GM12878 (cell line): ENCODE data around the gene LRBA. TPM values are rescaled to one million over a fixed set of nuclear protein-coding genes. Genes with fewer than 3 reads are reported as not detected.

Experiments
- ATAC-seq: fragments of 200-7000 bp; cut with Tn5 transposase; 3 replicates; pipeline ENCODE4 v1.9.1; 2020; ENCODE audit warnings: mild to moderate bottlenecking, moderate library complexity
- BruUV-seq: library from RNA; stranded (reverse); fragments of 400-500 nt; replicated peaks from 2 replicates; lab custom pipeline; 2021; lab: Mats Ljungman, UMichigan
- CTCF ChIA-PET: fragments of 300-600 bp; sonication (Branson Sonifier 250); formaldehyde crosslinking; extraction: SDS; loops from one replicate; lab custom pipeline; 2021; ENCODE audit warnings: inconsistent platforms; lab: Yijun Ruan, JAX
- POLR2A ChIA-PET: fragments of 350-600 bp; formaldehyde crosslinking; extraction: SDS; loops from one replicate; lab custom pipeline; 2021; ENCODE audit warnings: inconsistent platforms; lab: Charles Lee
- RAD21 ChIA-PET: fragments of 300-600 bp; sonication (Branson Sonifier 250); formaldehyde crosslinking; loops from one replicate; lab custom pipeline; 2023; ENCODE audit warnings: antibody characterized with exemption; ENCODE audit not compliant: unreplicated experiment; lab: Charles Lee
- SMC1A ChIA-PET: fragments of 300-600 bp; sonication (Branson Sonifier 250); formaldehyde crosslinking; loops from one replicate; lab custom pipeline; 2023; ENCODE audit not compliant: unreplicated experiment, uncharacterized antibody; lab: Charles Lee
- DNase-seq: peaks from one replicate; pipeline ENCODE4 v3.0.0-alpha.2; 2011; ENCODE audit warnings: low read depth, low spot score
- FAIRE-seq: peaks from 3 replicates; lab custom pipeline; 2011; peaks lifted over from hg19 to GRCh38; lab: Jason Lieb, UNC
- H2AFZ ChIP-seq: 2 replicates; pipeline ENCODE4 v1.6.0; 2011; ENCODE audit warnings: low read depth, low read length, control low read depth; ENCODE audit not compliant: control insufficient read depth
- H3K27ac ChIP-seq: 2 replicates; pipeline ENCODE4 v1.5.1; 2011; ENCODE audit warnings: control low read depth; ENCODE audit not compliant: control insufficient read depth, insufficient read depth
- H3K27me3 ChIP-seq, 2 experiments: replicated peaks in 1 of 2; 2 replicates each; pipeline versions ENCODE4 v1.6.0 to v1.6.1; 2011; ENCODE audit warnings: low read length in 1 of 2; ENCODE audit not compliant: control insufficient read depth in 2 of 2, insufficient read depth in 2 of 2
- H3K36me3 ChIP-seq, 2 experiments: 2 replicates each; pipeline ENCODE4 v1.5.1; 2011; ENCODE audit warnings: low read length in 1 of 2; ENCODE audit not compliant: control insufficient read depth in 2 of 2, insufficient read depth in 2 of 2
- H3K4me1 ChIP-seq: 2 replicates; pipeline ENCODE4 v1.6.1; 2011; ENCODE audit warnings: mild to moderate bottlenecking, low read length, moderate library complexity, mixed read lengths; ENCODE audit not compliant: control insufficient read depth, insufficient read depth
- H3K4me2 ChIP-seq: 2 replicates; pipeline ENCODE4 v1.6.0; 2011; ENCODE audit warnings: control low read depth; ENCODE audit not compliant: control insufficient read depth, insufficient read depth
- H3K4me3 ChIP-seq: fragments of 200-600 bp; sonication (generic); 2 replicates; pipeline ENCODE4 v1.5.1; 2016
- H3K79me2 ChIP-seq: 2 replicates; pipeline ENCODE4 v1.6.0; 2011; ENCODE audit warnings: low read length; ENCODE audit not compliant: control insufficient read depth, insufficient read depth
- H3K9ac ChIP-seq: 2 replicates; pipeline ENCODE4 v1.8.0; 2011; ENCODE audit warnings: low read length, control low read depth, mixed read lengths; ENCODE audit not compliant: control insufficient read depth, insufficient read depth
- H3K9me3 ChIP-seq: replicated peaks from 3 replicates; pipeline ENCODE4 v1.5.1; 2011; ENCODE audit warnings: mild to moderate bottlenecking, low read length; ENCODE audit not compliant: control insufficient read depth, insufficient read depth
- H4K20me1 ChIP-seq: 2 replicates; pipeline ENCODE4 v1.6.0; 2011; ENCODE audit not compliant: control insufficient read depth, insufficient read depth
- MTA3 ChIP-seq: IDR thresholded peaks from 2 replicates; pipeline ENCODE4 v1.6.1; 2012; ENCODE audit warnings: low read length, inconsistent platforms, borderline replicate concordance
- POLR2AphosphoS5 ChIP-seq: IDR thresholded peaks from 2 replicates; pipeline ENCODE4 v1.6.1; 2011; ENCODE audit warnings: mild to moderate bottlenecking, low read length, inconsistent platforms
- SUZ12 ChIP-seq: fragments of 200-600 bp; sonication (generic); IDR thresholded peaks from one replicate; pipeline ENCODE4 v1.6.1; 2018; ENCODE audit warnings: antibody characterized with exemption, mild to moderate bottlenecking; ENCODE audit not compliant: unreplicated experiment
- ZBED1 ChIP-seq: IDR thresholded peaks from 2 replicates; pipeline ENCODE4 v1.6.1; 2016; ENCODE audit warnings: borderline replicate concordance
- ZNF24 ChIP-seq: fragments of 450-650 bp; IDR thresholded peaks from 2 replicates; pipeline ENCODE4 v1.6.1; 2017; ENCODE audit warnings: antibody characterized with exemption, mild to moderate bottlenecking
- WGBS: methylation state at CpG from one replicate; pipeline ENCODE4 v1.1.6; 2016; ENCODE audit warnings: low lambda C conversion rate; ENCODE audit not compliant: insufficient replicate concordance, insufficient coverage; ENCODE audit errors: missing lambda C conversion rate; 5-methylcytosine and 5-hydroxymethylcytosine counted together
- in situ Hi-C: fragments of 300-500 bp; cut with MboI; formaldehyde crosslinking; loops from 9 replicates; pipeline ENCODE4 v1.14.3; 2018; ENCODE audit warnings: mixed read lengths
- intact Hi-C: fragments of 100-400 bp; cut with micrococcal nuclease; formaldehyde crosslinking; loops from one replicate; pipeline ENCODE4 v1.14.2; 2022; ENCODE audit not compliant: unreplicated experiment
- polyA plus RNA-seq, 11 experiments: library from polyadenylated mRNA; depleted of rRNA in 4 of 11; unstranded in 6 of 11; stranded (reverse) in 5 of 11; fragments of >200 nt; fragmentation: Nextera tagmentation in 4 of 11; fragmentation: Illumina TruSeq in 1 of 11; extraction: Ambion mirVana in 4 of 11; extraction: Trizol in 1 of 11; gene quantifications; 1 replicate in 1 of 11; 2 replicates in 10 of 11; pipeline versions ENCODE4 v1.2.1 to v1.2.3, GENCODE V29; 2011 to 2016; ENCODE audit warnings: inconsistent platforms in 2 of 11, missing spikeins in 2 of 11, low read depth in 1 of 11
- total RNA-seq, 4 experiments: library from RNA; depleted of rRNA in 3 of 4; stranded (reverse); fragments of >200 nt in 3 of 4; fragmentation: Illumina TruSeq in 1 of 4; extraction: Trizol in 1 of 4; gene quantifications; 2 replicates each; pipeline versions ENCODE4 v1.2.1 to v1.2.3, GENCODE V29; 2013 to 2021
- TF ChIP-seq, protein P1 (sequence below): fragments of 450-650 bp; formaldehyde crosslinking; IDR thresholded peaks from 2 replicates; pipeline ENCODE4 v1.5.0; 2022; ENCODE audit warnings: mild to moderate bottlenecking, missing genetic modification characterization
- TF ChIP-seq, protein P2 (sequence below): IDR thresholded peaks from 2 replicates; pipeline ENCODE4 v1.6.1; 2011; ENCODE audit warnings: borderline replicate concordance, low read depth, mild to moderate bottlenecking, moderate library complexity, mixed read lengths, low read length; ENCODE audit not compliant: insufficient read depth; ENCODE audit errors: extremely low read length
- TF ChIP-seq, protein P3 (sequence below): IDR thresholded peaks from 2 replicates; pipeline ENCODE4 v1.6.1; 2012; ENCODE audit warnings: low read length, inconsistent platforms

Gene LRBA
- total and polyA plus RNA-seq, 10 of the 15 experiments (the other 5 are each of a cell fraction or from before 2014, with no cell fraction given) = 20.3 to 93.4 (median 55.0) TPM

DNA sequence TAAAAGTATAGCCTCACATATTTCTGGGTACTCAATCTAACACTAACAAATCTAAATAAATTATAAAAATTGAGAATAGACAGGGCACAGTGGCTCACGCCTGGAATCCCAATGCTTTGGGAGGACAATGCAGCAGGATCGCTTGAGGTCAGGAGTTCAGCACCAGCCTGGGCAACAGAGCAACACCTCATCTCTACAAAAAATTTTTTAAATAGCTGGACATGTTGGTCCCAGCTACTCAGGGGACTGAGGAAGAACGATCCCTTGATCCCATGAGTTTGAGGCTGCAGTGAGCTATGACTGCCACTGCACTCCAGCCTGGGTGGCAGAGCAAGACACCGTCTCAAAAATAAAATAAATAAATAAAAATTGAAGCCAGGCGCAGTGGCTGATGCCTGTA lies 192.7 kb downstream of the LRBA start:
- 98% methylated on average over 5 of the region's 5 CpGs for WGBS
- no peaks in the 10 kb centered on the region for H3K79me2 ChIP-seq
- ChIA-PET SMC1A (interaction anchor here (1.4 kb wide), 1 partner anchor 45 kb away, joined by 3 read pairs; no protein-coding TSS in a partner anchor), RAD21 (no interaction called here), POLR2A (no interaction called here), CTCF (interaction anchor here (1.1 kb wide), 1 partner anchor 44 kb away, joined by 4 read pairs; no protein-coding TSS in a partner anchor)
- no peak for ATAC-seq
- no peak overlapping the region for H3K27ac ChIP-seq
- no peak for FAIRE-seq
- in situ Hi-C loops = no loop called here
- H3K27me3 ChIP-seq = no peaks in the 10 kb centered on the region
- H3K4me2 ChIP-seq = no peak overlapping the region
- no peaks in the 10 kb centered on the region for H4K20me1 ChIP-seq
- DNase-seq = no peak
- no peaks in the 10 kb centered on the region for H3K4me1 ChIP-seq
- BruUV-seq = no TSS peak
- intact Hi-C loops = no loop called here
- no peak overlapping the region for H3K4me3 ChIP-seq
- TF ChIP-seq POLR2AphosphoS5 = no peak
- no peak for TF ChIP-seq ZBED1
- TF ChIP-seq MTA3 = no peak
- TF ChIP-seq, protein P1, sequence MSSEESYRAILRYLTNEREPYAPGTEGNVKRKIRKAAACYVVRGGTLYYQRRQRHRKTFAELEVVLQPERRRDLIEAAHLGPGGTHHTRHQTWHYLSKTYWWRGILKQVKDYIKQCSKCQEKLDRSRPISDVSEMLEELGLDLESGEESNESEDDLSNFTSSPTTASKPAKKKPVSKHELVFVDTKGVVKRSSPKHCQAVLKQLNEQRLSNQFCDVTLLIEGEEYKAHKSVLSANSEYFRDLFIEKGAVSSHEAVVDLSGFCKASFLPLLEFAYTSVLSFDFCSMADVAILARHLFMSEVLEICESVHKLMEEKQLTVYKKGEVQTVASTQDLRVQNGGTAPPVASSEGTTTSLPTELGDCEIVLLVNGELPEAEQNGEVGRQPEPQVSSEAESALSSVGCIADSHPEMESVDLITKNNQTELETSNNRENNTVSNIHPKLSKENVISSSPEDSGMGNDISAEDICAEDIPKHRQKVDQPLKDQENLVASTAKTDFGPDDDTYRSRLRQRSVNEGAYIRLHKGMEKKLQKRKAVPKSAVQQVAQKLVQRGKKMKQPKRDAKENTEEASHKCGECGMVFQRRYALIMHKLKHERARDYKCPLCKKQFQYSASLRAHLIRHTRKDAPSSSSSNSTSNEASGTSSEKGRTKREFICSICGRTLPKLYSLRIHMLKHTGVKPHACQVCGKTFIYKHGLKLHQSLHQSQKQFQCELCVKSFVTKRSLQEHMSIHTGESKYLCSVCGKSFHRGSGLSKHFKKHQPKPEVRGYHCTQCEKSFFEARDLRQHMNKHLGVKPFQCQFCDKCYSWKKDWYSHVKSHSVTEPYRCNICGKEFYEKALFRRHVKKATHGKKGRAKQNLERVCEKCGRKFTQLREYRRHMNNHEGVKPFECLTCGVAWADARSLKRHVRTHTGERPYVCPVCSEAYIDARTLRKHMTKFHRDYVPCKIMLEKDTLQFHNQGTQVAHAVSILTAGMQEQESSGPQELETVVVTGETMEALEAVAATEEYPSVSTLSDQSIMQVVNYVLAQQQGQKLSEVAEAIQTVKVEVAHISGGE (CRISPR knock-in tag) = no peak
- TF ChIP-seq, protein P2, sequence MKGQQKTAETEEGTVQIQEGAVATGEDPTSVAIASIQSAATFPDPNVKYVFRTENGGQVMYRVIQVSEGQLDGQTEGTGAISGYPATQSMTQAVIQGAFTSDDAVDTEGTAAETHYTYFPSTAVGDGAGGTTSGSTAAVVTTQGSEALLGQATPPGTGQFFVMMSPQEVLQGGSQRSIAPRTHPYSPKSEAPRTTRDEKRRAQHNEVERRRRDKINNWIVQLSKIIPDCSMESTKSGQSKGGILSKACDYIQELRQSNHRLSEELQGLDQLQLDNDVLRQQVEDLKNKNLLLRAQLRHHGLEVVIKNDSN = no peak
- no peak for TF ChIP-seq ZNF24
- TF ChIP-seq, protein P3, sequence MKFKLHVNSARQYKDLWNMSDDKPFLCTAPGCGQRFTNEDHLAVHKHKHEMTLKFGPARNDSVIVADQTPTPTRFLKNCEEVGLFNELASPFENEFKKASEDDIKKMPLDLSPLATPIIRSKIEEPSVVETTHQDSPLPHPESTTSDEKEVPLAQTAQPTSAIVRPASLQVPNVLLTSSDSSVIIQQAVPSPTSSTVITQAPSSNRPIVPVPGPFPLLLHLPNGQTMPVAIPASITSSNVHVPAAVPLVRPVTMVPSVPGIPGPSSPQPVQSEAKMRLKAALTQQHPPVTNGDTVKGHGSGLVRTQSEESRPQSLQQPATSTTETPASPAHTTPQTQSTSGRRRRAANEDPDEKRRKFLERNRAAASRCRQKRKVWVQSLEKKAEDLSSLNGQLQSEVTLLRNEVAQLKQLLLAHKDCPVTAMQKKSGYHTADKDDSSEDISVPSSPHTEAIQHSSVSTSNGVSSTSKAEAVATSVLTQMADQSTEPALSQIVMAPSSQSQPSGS = no peak
- no peak for TF ChIP-seq SUZ12
- no peaks in the 10 kb centered on the region for H3K9me3 ChIP-seq
- H3K36me3 ChIP-seq = no peaks in the 10 kb centered on the region
- H2AFZ ChIP-seq = no peak overlapping the region
- no peak overlapping the region for H3K9ac ChIP-seq
